Stimulated activated CD8-positive, alpha-beta memory T cell treated with anti-CD3 and anti-CD28 coated beads, Interleukin-15, amount 100 ng/mL, for 24 hours (primary cell): ENCODE data around the gene FAM50B.
A peak's percentile ranks its signal among the peaks of the same experiment; 100 is the strongest.

Source experiments
- DNase-seq: peaks from one replicate; pipeline ENCODE4 v3.0.0-alpha.2; 2020; ENCODE audit warnings: low read depth

FAM50B gene

GRCh38 chr6:3848925-3849605, at the start of gene FAM50B:
TSS of gene FAM50B (plus strand) at chr6:3849373. CDS start at chr6:3849812, 439 bp downstream.
- peak; percentile 74 for DNase-seq

DNA sequence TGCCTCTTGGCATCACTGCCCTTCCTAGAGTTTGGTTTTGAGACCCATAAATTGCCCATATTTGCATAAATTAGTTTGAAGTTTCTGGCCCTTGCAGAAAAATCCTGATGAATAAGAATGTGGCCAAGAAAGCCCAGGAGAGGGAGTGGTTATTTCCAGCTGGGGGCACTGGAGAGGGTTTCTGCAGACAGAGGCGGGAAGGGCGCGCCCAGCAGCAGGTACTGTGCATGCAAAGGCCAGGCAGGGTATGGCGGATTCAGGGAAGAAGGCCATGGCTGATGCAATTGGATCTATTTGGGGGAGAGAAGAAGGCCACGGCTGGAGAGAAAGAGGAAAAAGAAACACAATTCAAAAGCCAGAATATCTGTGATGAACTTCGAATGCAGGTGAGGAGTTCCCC, 49.5 kb upstream of the FAM50B start:
- no peak for DNase-seq

DNA sequence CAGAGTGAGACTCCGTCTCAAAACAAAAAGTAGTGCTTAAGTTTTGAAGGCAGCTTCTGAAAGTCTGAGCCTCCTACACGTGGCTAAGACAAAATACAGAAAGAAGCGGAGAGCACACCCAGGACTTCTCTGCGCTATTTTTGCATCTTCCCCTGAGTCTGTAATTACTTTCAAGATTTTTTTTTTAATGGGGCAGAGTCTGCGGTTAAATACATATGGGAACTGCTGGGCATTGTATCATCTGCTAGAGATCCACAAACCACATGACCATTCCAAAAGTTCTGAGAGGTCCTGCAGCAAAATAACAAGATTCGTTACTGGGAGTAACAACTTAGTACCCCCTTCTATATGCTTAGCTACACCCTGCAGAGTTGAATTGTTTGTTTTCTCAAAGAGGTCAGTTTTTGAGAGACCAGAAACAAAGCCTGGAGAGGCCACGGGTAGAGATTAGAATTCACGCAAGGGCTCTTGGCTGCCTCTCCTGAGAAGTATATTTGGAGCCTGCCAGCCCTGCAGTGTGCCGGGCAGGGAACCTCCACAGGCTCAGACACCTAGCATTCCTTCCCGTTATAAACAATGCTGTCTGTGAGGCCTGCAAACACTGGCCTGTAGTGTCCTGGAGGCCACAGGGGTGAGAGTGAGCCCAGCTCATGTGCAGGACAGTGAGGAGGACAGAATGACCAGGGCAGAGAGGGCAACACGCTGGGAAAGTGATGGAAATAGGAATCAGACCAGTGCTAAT, 48.2 kb upstream of the FAM50B start:
- DNase-seq, result no peak

DNA sequence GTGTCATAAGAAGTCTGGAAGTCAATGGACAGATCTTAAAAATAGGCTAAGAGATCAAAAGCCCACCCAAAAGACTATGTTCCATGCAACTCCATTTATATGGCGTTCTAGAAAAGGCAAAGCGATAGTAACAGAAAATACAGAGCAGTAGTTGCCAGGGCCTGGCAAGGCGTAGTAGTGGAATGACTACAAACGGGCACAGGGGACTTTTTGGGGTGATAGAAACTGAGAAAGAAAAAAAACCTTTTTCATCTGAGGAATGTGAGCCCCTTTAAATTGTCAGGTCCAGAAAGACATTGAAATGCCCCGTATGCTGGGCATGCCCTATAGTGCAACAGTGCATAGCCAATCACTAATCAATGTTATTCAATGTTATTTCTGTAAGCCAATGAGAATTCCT, 47.2 kb upstream of the FAM50B start:
- no peak for DNase-seq

DNA sequence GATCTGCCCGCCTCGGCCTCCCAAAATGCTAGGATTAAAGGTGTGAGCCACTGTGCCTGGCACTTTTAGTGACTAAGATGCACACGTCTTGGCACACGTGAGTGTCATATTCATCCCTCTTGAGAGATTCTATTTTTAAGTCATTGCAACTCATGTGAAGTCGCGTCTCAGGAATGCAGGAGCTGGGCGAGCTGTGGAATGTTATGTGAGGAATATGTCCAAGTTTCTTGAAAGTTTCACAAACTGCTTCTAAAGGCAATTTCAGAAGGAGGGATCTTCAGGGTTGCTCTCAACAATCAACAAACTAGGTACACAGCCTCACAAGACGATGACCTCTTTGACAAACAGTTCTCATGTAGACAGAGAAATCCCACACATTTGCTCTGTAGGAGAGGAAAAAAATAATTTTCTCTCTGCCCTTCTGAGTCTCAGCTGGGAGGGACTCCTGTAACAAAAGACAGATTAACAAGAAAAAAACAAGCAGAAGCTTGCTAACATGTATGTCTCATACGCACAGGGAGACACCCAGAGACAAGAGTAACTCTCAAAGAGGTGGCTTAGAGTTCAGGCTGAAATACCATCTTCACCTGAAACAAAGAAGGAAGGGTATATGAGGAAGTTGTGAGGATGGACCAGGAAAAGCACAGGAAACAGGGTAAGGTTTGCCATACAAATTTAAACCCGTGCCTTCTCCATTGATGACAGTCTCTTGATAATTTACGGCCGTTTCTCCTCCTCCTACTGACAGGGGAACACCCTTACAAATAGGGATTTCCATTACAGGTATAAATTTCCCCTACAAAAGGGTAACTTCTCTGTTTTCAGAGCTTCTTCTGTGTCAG, 45.3 kb upstream of the FAM50B start:
- DNase-seq, result no peak

- DNase-seq, result no peak
Observed at GRCh38 chr6:3804964-3805363, 44.2 kb upstream of the FAM50B start.

DNA sequence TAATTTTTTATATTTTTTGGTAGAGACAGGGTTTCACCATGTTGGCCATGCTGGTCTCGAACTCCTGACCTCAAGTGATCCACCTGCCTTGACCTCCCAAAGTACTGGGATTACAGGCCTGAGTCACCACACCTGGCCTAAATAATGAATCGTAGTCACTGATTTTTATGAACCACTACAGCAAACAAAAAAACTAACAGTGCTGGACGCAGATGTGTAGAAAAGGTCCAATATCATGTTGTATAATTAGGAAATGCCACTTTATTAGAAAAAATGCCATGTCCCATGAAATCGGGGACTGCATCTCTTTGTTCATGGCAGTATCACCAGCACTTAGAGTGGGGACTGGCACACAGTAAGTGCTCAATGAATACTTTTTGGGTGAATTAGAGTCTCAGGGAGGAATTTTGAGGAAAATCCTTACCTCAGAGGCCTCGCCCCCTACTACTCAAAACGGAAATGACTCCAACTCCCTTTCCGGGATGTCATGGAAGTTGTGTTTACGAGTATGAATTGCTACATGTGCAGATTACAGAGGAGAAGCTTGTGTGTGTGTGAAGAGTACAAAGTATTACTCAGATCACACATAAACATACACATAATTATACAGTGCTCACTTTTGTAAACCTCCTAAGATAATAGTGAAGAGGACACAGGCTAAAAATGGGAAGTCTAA, 43.6 kb upstream of the FAM50B start:
- no peak for DNase-seq

DNA sequence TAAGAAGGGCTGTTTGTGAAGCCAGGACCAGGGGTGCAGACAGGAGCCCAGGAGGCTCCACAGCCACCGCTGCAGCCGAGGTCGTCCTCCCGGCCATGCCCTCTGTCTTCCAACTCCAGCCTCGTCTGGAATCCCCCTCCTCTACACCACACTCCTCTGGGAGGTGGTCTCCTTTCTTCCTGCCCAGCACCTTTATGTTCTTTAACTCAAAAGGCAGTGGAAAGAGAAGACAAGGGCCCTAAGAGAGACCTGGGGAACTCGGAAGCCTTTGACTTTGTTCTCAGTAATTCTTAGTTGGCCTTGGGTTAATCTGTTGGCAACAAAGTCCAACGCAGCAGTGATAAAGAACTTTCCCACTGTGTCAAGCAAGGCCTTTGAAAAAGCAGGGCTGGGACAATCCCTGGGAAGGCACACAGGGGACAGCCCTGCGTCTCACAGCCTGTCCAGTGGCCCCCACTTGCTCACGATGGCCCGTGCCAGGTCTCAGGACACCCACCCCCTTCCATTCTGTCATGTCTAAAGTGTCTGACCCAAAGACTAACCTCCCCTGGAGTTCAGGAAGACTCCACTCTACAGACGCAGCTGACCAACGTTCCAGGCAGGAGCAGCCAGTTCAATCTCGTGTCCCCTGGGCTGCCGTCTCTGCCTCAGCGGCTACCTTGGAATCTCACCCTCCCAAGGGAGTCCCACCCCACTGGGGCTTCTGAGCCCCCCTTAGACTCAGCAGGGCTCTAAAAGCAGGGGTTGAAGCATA, 42.8 kb upstream of the FAM50B start:
- DNase-seq, result no peak

DNA sequence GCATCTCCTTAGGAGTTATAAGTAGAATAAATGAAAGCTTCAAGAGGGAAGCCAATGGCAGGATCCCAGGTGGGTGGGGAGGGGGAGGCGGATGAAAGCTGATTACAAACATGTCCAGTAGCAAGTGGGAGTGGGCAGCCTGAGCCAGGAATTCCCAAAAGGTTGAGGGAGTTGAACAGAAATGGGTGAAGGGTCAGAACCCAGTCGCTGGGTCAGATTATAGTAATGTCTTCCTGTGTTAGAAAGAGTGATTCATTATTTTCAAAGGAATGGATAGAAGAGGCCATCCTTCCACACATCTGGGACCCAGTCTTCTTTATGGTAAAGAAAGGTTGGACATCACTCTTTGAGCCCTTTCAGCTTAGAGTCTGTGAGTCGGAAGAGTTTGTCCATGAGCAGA, 41.0 kb upstream of the FAM50B start:
- DNase-seq, result no peak

- no peak for DNase-seq
Observed at GRCh38 chr6:3808759-3809514, 40.2 kb upstream of the FAM50B start.

GRCh38 chr6:3809515-3809891, 39.7 kb upstream of the FAM50B start:
- no peak for DNase-seq

DNA sequence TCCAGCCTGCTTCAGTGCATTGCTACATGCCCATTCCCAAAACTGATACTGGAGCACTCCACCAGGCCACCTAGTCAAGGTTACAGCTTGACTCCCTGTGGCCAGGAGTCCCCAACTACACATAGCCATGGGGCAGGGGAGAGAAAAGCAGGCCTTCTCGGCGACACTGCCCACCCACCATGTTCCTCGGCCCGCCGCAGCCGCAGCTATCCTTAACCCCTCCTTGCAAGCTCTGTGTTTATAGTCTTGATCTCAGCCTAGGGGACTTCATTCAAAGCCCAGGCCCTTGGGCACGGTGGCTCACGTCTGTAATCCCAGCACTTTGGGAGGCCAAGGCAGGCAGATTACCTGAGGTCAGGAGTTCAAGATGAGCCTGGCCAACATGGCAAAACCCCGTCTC, 39.2 kb upstream of the FAM50B start:
- no peak for DNase-seq

GRCh38 chr6:3811191-3811590, 38.0 kb upstream of the FAM50B start:
- no peak for DNase-seq

GRCh38 chr6:3812596-3812995, 36.6 kb upstream of the FAM50B start:
- no peak for DNase-seq

- no peak for DNase-seq
Observed at GRCh38 chr6:3813150-3813780, 35.9 kb upstream of the FAM50B start.

DNA sequence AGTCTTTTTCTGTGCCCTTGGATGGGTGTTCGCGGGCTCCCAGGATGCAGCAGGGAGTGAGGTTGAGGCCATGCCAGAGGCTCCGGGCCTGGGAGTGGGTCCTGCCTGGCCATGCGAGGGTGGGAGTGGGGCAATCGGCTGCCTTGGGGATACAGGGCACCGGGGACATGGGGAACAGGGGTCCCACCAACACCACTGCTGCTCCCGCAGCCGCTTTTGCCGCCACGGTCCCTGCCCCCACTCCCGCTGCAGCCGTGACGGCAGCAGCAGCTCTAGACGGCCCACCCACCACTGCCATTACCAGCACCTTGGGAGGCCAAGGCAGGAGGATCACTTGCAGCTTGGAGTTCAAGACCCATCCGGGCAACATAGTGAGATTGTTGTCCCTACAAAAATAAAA, 35.3 kb upstream of the FAM50B start:
- DNase-seq, result no peak

GRCh38 chr6:3814539-3814938, 34.6 kb upstream of the FAM50B start:
- no peak for DNase-seq

DNA sequence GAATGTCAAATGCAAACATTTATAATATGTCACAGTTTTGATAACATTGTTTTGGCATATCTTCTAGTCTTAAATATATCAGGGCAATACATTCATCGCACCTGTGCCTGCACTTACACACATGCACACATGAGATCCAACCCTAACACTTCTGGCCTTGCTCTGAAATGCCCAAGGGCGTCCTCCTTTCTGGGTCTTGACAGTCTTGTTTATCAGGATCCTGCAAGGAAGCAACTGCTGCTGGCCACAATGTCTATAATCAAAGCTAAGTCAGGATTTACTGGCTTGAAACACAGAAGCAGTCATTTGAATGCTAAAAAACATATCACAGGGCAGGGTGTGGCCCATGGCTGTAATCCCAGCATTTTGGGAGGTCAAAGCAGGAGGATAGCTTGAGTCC, 32.9 kb upstream of the FAM50B start:
- DNase-seq, result no peak

DNA sequence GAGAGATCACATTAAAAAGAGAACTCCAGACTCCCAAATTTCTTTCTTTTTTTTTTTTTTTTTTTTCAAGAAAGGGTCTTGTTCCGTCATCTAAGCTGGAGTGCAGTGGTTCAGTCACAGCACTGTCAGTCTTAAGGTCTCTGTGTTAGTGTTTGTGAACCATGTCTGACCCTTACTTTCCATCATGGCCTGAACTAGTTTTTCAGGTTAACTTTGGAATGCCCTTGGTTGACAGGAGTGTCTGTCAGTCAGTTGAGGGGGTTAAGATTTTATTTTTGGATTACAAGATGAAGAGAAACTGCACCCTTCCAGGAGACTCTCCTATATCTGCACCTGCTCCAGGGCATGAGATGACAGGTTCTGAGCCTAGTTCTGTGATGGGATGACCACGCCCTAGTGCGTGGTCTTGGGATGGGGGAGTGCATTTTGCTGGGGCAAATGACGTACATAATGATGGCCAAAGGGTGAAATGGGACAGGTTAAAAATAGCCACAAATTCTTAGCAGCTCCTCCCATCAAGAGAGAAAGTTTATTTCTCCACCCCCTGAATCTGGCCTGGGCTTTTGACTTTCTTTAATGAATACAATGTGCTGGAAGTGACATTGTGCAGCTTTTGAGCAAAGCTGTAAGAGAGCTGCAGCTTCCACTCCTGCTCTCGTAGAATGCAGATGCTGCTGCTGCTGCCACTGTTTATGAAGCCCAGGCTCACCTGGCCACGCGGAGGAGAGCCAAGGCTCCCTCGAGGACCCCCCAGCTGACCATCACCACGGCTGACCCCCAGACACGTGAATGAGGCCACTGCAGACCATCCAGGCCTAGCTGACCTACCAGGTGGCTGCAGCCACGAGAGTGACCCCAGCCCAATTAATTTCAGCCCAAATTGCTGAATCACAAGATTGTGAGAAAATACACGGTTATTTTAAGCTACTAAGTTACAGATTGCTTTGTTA, 29.7 kb upstream of the FAM50B start:
- DNase-seq, result no peak
